ENCODE results near the gene MACROD2.

The MACROD2 gene

DNA sequence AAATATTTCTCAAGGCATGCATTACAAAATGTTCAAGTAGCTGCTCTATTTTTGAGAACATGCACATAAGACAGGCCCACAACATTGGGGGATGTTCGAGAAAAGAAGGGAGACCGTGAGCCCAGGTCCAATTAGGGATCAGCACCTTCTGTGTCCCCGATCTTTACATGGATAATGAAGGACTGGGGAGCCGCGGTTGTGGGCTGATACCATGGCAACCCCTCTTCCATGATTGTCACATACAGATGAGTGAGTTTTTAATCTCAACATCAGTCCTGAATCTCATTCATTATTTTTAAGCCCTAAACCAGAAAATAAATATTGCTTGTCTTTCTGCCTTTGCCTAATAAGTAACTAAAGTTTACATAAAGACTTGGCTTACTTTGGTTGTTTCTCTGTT lies 1642.2 kb downstream of the MACROD2 start:
- H3K4me3 ChIP-seq (ENCODE audit: low read depth, low read length) = no peak overlapping the region
- TF ChIP-seq, protein P1, sequence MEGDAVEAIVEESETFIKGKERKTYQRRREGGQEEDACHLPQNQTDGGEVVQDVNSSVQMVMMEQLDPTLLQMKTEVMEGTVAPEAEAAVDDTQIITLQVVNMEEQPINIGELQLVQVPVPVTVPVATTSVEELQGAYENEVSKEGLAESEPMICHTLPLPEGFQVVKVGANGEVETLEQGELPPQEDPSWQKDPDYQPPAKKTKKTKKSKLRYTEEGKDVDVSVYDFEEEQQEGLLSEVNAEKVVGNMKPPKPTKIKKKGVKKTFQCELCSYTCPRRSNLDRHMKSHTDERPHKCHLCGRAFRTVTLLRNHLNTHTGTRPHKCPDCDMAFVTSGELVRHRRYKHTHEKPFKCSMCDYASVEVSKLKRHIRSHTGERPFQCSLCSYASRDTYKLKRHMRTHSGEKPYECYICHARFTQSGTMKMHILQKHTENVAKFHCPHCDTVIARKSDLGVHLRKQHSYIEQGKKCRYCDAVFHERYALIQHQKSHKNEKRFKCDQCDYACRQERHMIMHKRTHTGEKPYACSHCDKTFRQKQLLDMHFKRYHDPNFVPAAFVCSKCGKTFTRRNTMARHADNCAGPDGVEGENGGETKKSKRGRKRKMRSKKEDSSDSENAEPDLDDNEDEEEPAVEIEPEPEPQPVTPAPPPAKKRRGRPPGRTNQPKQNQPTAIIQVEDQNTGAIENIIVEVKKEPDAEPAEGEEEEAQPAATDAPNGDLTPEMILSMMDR (IDR thresholded peaks at IDR 0.05; ENCODE audit: borderline replicate concordance, insufficient read depth, low read depth, low read length) = no peak

DNA sequence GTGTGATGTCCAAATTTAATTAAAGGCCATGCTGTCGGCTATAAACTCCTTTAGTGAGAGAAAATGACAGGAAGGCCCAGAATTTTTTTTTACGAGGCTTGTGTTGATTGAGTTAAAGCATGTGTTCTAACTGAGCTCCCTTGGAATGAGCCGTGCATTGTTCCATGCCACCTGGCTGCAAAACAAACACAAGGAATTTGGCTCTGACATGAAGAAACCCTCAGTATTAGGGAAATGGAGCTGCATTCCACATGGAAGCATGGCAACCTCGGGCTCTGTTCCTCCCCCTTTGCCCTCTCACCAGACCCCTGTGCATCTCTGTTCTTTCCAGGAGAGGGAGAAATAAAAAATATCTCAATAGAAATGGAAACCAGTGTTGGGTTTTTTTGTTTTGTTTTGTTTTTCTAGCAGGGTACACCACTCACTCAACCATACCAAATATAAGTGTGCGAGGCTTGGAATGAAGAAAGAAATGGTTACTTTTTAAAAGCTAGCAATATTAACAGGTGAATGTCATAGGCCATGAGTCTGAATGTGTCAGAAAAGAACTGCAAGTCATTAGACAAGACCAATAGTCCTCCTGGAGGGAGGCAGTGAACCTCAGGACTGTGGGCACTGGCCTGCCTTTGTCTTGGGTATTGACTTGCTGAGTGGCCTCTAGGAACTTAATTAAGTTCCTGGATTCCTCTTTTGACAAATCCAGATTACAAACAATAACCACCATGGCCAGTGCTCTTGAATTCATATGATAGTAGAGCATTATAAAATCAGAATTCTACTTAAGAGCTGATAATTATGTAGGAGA lies 1642.8 kb downstream of the MACROD2 start:
- TF ChIP-seq, protein P1 (IDR thresholded peaks at IDR 0.05; ENCODE audit: borderline replicate concordance, insufficient read depth, low read depth, low read length) = no peak
- H3K4me3 ChIP-seq (ENCODE audit: low read depth, low read length) = no peak overlapping the region

DNA sequence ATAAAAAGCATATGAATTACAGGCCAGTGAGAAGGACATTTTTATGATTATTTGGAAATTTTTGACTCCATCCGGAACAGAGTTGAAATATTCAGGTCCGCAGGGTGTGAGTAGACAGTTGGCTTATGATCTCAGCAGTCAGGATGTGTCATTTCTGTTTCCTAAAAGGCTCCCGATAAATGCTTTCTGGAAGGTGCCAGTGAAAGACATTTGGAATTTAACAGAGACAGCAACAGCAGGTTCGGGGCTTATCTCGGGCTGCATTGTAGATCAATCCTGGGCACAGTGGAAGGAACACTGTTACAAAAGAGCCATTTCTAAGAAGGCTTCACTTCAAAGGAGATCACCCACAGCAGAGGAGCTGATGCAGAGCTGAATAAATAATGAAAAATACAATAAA lies 1643.5 kb downstream of the MACROD2 start:
- no peak overlapping the region for H3K4me3 ChIP-seq (ENCODE audit: low read depth, low read length)
- TF ChIP-seq, protein P1 (IDR thresholded peaks at IDR 0.05; ENCODE audit: borderline replicate concordance, insufficient read depth, low read depth, low read length) = no peak

DNA sequence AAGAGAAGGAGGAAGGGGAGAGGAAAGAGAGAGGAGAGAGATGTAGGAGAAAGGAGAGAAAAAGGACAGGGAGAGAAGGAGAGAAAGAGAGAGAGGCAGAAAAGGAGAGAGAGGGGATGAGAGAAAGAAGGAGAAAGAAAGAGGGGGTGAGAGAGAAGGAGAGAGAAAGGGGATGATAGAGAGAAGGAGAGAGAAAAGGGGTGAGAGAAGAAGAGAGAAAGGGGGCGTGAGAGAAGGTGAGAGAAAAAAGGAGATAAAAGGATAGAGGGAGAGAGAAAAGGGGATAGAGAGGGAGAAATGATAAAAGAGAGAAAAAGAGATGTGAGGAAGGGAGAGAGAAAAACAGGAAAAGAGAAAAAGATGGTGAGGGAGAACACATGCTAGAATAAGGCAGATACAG lies 1644.5 kb downstream of the MACROD2 start:
- TF ChIP-seq, protein P1 (IDR thresholded peaks at IDR 0.05; ENCODE audit: borderline replicate concordance, insufficient read depth, low read depth, low read length) = no peak
- no peak overlapping the region for H3K4me3 ChIP-seq (ENCODE audit: low read depth, low read length)

DNA sequence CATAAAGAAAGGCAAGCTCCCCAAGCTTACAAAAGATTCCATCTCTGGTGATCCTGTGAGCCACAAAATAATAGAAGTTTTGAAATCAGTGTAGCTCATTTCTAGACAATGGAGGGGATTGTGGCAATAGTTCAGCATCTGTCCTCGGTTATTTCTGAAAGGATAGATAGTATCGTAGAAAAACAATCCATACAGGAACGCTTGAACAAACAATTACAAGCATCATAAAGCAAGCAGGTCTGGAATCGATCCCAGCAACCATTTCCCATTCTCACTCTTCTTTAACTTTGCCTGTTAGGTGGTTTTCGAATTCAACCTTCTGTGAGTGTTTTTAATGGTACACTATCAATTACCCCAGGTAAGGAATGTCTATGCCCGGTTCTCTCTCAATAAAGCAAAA lies 1646.8 kb downstream of the MACROD2 start:
- no peak overlapping the region for H3K4me3 ChIP-seq (ENCODE audit: low read depth, low read length)
- TF ChIP-seq, protein P1 (IDR thresholded peaks at IDR 0.05; ENCODE audit: borderline replicate concordance, insufficient read depth, low read depth, low read length) = no peak

DNA sequence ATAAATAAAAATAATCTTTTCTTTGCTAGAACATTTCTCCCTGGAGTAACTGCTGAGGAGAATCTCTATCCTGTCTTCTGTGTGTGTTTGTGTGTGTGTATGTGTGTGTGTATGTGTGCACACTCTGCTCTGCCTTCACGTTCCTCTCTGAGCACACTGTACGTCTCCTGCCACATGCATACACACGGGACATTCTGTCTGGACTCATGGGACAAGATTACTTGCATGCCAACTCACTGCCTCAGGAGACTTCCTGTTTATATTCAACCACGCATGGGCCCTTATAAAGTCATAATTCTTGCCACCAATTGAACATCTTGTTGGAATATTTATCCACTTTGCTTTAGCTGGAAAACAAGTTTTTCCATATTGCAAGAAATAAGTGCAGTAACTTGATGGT lies 1647.4 kb downstream of the MACROD2 start:
- no peak overlapping the region for H3K4me3 ChIP-seq (ENCODE audit: low read depth, low read length)
- TF ChIP-seq, protein P1 (IDR thresholded peaks at IDR 0.05; ENCODE audit: borderline replicate concordance, insufficient read depth, low read depth, low read length) = no peak

DNA sequence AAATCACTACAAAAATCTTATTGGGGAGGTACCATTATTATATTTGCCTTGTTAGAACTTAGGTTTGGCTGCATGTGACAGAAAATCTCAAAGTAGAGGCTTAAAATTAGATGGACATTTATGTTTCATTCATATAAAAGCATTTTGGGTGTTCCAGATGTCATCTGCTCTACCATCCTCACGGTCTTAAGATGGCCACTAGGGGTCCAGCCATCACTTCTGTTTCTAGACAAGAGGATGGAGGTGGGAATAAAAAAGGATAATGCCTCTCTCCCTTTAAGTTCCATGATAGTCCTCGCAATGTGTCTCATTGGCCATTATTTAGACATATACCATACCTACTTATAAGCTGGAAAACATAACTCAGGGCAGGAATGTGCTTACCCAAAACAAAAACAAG lies 1648.4 kb downstream of the MACROD2 start:
- no peak overlapping the region for H3K4me3 ChIP-seq (ENCODE audit: low read depth, low read length)
- TF ChIP-seq, protein P1 (IDR thresholded peaks at IDR 0.05; ENCODE audit: borderline replicate concordance, insufficient read depth, low read depth, low read length) = peak; percentile 28; the same call in 1 of the 2 replicates

Data from GM12875 (cell line).